ENCODE results near the gene GDI1. TPM values are rescaled to one million over a fixed set of nuclear protein-coding genes. Genes with fewer than 3 reads are reported as not detected.

Gene GDI1
- polyA plus RNA-seq, 1 of the 3 experiments (the other 2 are of a cell fraction), result 408 TPM

- TF ChIP-seq, protein P1, sequence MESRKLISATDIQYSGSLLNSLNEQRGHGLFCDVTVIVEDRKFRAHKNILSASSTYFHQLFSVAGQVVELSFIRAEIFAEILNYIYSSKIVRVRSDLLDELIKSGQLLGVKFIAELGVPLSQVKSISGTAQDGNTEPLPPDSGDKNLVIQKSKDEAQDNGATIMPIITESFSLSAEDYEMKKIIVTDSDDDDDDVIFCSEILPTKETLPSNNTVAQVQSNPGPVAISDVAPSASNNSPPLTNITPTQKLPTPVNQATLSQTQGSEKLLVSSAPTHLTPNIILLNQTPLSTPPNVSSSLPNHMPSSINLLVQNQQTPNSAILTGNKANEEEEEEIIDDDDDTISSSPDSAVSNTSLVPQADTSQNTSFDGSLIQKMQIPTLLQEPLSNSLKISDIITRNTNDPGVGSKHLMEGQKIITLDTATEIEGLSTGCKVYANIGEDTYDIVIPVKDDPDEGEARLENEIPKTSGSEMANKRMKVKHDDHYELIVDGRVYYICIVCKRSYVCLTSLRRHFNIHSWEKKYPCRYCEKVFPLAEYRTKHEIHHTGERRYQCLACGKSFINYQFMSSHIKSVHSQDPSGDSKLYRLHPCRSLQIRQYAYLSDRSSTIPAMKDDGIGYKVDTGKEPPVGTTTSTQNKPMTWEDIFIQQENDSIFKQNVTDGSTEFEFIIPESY (IDR thresholded peaks at IDR 0.05; ENCODE audit: borderline replicate concordance, low read depth), result no peak
- TF ChIP-seq SIN3A (IDR thresholded peaks at IDR 0.05; ENCODE audit: borderline replicate concordance, low read depth, low read length) (no peak), USF2 (IDR thresholded peaks at IDR 0.05; ENCODE audit: borderline replicate concordance, low read depth, low read length) (no peak), RCOR1 (IDR thresholded peaks at IDR 0.05; ENCODE audit: low read length) (no peak), FOXM1 (IDR thresholded peaks at IDR 0.05; ENCODE audit: low read depth) (no peak)
These were observed 8.8 kb downstream of the GDI1 start (continued) for GRCh38 chrX:154445776-154446175.

DNA sequence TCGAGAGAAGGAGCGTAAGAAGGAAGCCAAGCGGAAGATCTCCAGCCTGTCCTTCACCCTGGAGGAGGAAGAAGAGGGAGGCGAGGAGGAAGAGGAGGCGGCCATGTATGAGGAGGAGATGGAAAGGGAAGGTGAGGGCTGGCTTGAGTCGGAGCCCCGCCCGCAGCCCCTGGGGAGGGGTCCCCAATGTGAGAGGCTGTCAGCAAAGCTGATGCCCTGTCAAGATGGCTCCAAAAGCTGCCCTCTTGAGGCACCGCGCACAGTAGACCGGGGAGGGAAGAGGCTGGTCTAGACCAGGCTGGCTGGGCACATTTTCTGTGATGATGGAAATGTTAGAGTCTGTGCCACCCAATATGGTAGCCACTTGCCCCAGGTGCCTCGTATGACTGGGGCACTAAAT, 9.5 kb downstream of the GDI1 start:
- no peak overlapping the region for H3K4me2 ChIP-seq
- H3K36me3 ChIP-seq (replicated peaks in 1 of 2; ENCODE audit: control insufficient read depth in 1 of 2, insufficient read depth in 2 of 2, low read length in 1 of 2), result peaks cover 0 to 10% of the 10 kb centered on the region in 2 experiments
- 0 out of 2 replicates have a peak, but pooled peaks cover 5% of the 10 kb centered on the region for H4K20me1 ChIP-seq (ENCODE audit: insufficient read depth)
- CTCF ChIA-PET, result no interaction called here
- H3K27me3 ChIP-seq (ENCODE audit: insufficient read depth), result peaks cover 23% of the 10 kb centered on the region
- H3K79me2 ChIP-seq (ENCODE audit: insufficient read depth), result peaks cover 20% of the 10 kb centered on the region
- TF ChIP-seq EP300 (IDR thresholded peaks at IDR 0.05; ENCODE audit: borderline replicate concordance in 1 of 2, low read depth in 1 of 2, low read length in 1 of 2) (no peak), YY1 (IDR thresholded peaks at IDR 0.05; ENCODE audit: low read depth) (no peak), TEAD4 (IDR thresholded peaks at IDR 0.05; ENCODE audit: borderline replicate concordance, insufficient read depth) (no peak), FOSL2 (IDR thresholded peaks at IDR 0.05; ENCODE audit: borderline replicate concordance, low read depth) (no peak), RAD21 (IDR thresholded peaks at IDR 0.05; ENCODE audit: low read length) (no peak), TAF1 (IDR thresholded peaks at IDR 0.05; ENCODE audit: borderline replicate concordance, low read depth, low read length) (no peak), RFX5 (IDR thresholded peaks at IDR 0.05; ENCODE audit: low read length) (no peak), IRF3 (IDR thresholded peaks at IDR 0.05; ENCODE audit: low read depth, low read length) (no peak), RCOR1 (IDR thresholded peaks at IDR 0.05; ENCODE audit: low read length) (no peak), NFIC (IDR thresholded peaks at IDR 0.05; ENCODE audit: borderline replicate concordance) (no peak), NRF1 (IDR thresholded peaks at IDR 0.05; ENCODE audit: low read depth, low read length) (no peak)
- TF ChIP-seq, protein P2, sequence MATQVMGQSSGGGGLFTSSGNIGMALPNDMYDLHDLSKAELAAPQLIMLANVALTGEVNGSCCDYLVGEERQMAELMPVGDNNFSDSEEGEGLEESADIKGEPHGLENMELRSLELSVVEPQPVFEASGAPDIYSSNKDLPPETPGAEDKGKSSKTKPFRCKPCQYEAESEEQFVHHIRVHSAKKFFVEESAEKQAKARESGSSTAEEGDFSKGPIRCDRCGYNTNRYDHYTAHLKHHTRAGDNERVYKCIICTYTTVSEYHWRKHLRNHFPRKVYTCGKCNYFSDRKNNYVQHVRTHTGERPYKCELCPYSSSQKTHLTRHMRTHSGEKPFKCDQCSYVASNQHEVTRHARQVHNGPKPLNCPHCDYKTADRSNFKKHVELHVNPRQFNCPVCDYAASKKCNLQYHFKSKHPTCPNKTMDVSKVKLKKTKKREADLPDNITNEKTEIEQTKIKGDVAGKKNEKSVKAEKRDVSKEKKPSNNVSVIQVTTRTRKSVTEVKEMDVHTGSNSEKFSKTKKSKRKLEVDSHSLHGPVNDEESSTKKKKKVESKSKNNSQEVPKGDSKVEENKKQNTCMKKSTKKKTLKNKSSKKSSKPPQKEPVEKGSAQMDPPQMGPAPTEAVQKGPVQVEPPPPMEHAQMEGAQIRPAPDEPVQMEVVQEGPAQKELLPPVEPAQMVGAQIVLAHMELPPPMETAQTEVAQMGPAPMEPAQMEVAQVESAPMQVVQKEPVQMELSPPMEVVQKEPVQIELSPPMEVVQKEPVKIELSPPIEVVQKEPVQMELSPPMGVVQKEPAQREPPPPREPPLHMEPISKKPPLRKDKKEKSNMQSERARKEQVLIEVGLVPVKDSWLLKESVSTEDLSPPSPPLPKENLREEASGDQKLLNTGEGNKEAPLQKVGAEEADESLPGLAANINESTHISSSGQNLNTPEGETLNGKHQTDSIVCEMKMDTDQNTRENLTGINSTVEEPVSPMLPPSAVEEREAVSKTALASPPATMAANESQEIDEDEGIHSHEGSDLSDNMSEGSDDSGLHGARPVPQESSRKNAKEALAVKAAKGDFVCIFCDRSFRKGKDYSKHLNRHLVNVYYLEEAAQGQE (IDR thresholded peaks at IDR 0.05; ENCODE audit: low read depth, low read length), result no peak
- TF ChIP-seq, protein P3, sequence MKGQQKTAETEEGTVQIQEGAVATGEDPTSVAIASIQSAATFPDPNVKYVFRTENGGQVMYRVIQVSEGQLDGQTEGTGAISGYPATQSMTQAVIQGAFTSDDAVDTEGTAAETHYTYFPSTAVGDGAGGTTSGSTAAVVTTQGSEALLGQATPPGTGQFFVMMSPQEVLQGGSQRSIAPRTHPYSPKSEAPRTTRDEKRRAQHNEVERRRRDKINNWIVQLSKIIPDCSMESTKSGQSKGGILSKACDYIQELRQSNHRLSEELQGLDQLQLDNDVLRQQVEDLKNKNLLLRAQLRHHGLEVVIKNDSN (IDR thresholded peaks at IDR 0.05; ENCODE audit: borderline replicate concordance, low read depth), result no peak
- H3K27ac ChIP-seq (ENCODE audit: low read depth in 2 of 2, low read length in 1 of 2), result no peak overlapping the region
- no peak overlapping the region for H2AFZ ChIP-seq (ENCODE audit: low read depth)
- DNase-seq, result no peak
- peaks cover 4% of the 10 kb centered on the region for H3F3A ChIP-seq (replicated peaks; ENCODE audit: insufficient read depth)
- WGBS (ENCODE audit: low lambda C conversion rate), result 68% methylated on average over 12 of the region's 12 CpGs
- no peak overlapping the region for H3K9ac ChIP-seq
- no peaks in the 10 kb centered on the region for H3K9me3 ChIP-seq
- POLR2A ChIA-PET, result interaction anchor here (0.5 kb wide), 1 partner anchor 67 kb away, joined by 3 read pairs; the partner anchor contains the start of gene EMD
- no peaks in the 10 kb centered on the region for H3K9me2 ChIP-seq
- peaks cover 0 to 14% of the 10 kb centered on the region in 2 experiments; a peak in 1 of 4 replicates for H3K4me1 ChIP-seq (ENCODE audit: control insufficient read depth in 1 of 2, insufficient read depth in 2 of 2, low read depth in 1 of 2, low read length in 1 of 2)
- no peak overlapping the region for H3K4me3 ChIP-seq (ENCODE audit: low read depth in 2 of 2, low read length in 1 of 2)
